K562 (cell line): ENCODE data around the gene HEY2. TPM values are rescaled to one million over a fixed set of nuclear protein-coding genes. Genes with fewer than 3 reads are reported as not detected.
A peak's percentile ranks its signal among the peaks of the same experiment; 100 is the strongest.

Experiments
- DDX20 ChIP-seq: fragments of 450-650 bp; IDR thresholded peaks from 2 replicates; pipeline ENCODE4 v1.6.1; 2016; ENCODE audit warnings: missing genetic modification characterization, low read depth, mild to moderate bottlenecking, missing compliant biosample characterization, moderate library complexity
- ETV5 ChIP-seq: sonication (generic); formaldehyde crosslinking; IDR thresholded peaks from 2 replicates; pipeline ENCODE4 v1.4.0; 2020; ENCODE audit warnings: low read depth, mild to moderate bottlenecking, missing genetic modification reagents
- ZBTB11 ChIP-seq, 3 experiments: fragments of 200-800 bp in 1 of 3; fragments of 250-450 bp in 1 of 3; fragments of 450-650 bp in 1 of 3; sonication (Bioruptor Pico) in 1 of 3; sonication (Bioruptor generic) in 1 of 3; formaldehyde crosslinking in 1 of 3; IDR thresholded peaks; 2 replicates each; pipeline versions ENCODE4 v1.6.1 to v1.8.0; 2016 to 2022; ENCODE audit warnings: mild to moderate bottlenecking in 2 of 3, missing genetic modification characterization in 2 of 3, missing compliant biosample characterization in 1 of 3, moderate library complexity in 1 of 3
- polyA plus RNA-seq, 8 experiments: library from polyadenylated mRNA; depleted of rRNA in 4 of 8; stranded (reverse) in 5 of 8; unstranded in 3 of 8; fragments of >200 nt; fragmentation: Nextera tagmentation in 2 of 8; fragmentation: Illumina TruSeq in 1 of 8; extraction: Ambion mirVana in 2 of 8; extraction: Trizol in 1 of 8; gene quantifications; 2 replicates each; pipeline versions ENCODE4 v1.2.1 to v1.2.3, GENCODE V29; 2011 to 2014; ENCODE audit warnings: inconsistent platforms in 1 of 8, missing spikeins in 1 of 8
- total RNA-seq, 7 experiments: library from RNA; depleted of rRNA in 6 of 7; stranded (reverse); fragments of >200 nt in 6 of 7; fragmentation: Illumina TruSeq in 2 of 7; extraction: Trizol in 2 of 7; gene quantifications; 2 replicates each; pipeline versions ENCODE4 v1.2.1 to v1.2.3, GENCODE V29; 2011 to 2021; ENCODE audit warnings: low replicate concordance in 1 of 7
- TF ChIP-seq, protein P1 (sequence below): fragments of 450-650 bp; formaldehyde crosslinking; IDR thresholded peaks from 2 replicates; pipeline ENCODE4 v1.4.0; 2020; ENCODE audit warnings: mild to moderate bottlenecking, mixed read lengths
- TF ChIP-seq, protein P2 (sequence below): sonication (generic); formaldehyde crosslinking; IDR thresholded peaks from 2 replicates; pipeline ENCODE4 v1.8.0; 2022; ENCODE audit warnings: mild to moderate bottlenecking, missing genetic modification reagents
- TF ChIP-seq, protein P3 (sequence below): fragments of 250-450 bp; sonication (Bioruptor Pico); IDR thresholded peaks from 2 replicates; pipeline ENCODE4 v1.8.0; 2021; ENCODE audit warnings: mild to moderate bottlenecking, moderate library complexity
- TF ChIP-seq, protein P4 (sequence below): sonication (generic); formaldehyde crosslinking; IDR thresholded peaks from 2 replicates; pipeline ENCODE4 v1.8.0; 2022; ENCODE audit warnings: mild to moderate bottlenecking, missing genetic modification reagents
- TF ChIP-seq, protein P5 (sequence below): IDR thresholded peaks from 2 replicates; pipeline ENCODE4 v1.6.1; 2011; ENCODE audit warnings: borderline replicate concordance, low read depth, mild to moderate bottlenecking, moderate library complexity, low read length; ENCODE audit not compliant: insufficient read depth, poor library complexity, severe bottlenecking

The HEY2 gene
- total and polyA plus RNA-seq, 9 of the 15 experiments (the other 6 are each of a cell fraction or from before 2014, with no cell fraction given) = 0.03 to 0.07 (median 0.06) TPM; not detected in 5

- peak in 1 of 3 experiments; percentile 42; a peak in 2 of 6 replicates for TF ChIP-seq ZBTB11 (CRISPR knock-in tag; IDR thresholded peaks at IDR 0.05)
- TF ChIP-seq, protein P1, sequence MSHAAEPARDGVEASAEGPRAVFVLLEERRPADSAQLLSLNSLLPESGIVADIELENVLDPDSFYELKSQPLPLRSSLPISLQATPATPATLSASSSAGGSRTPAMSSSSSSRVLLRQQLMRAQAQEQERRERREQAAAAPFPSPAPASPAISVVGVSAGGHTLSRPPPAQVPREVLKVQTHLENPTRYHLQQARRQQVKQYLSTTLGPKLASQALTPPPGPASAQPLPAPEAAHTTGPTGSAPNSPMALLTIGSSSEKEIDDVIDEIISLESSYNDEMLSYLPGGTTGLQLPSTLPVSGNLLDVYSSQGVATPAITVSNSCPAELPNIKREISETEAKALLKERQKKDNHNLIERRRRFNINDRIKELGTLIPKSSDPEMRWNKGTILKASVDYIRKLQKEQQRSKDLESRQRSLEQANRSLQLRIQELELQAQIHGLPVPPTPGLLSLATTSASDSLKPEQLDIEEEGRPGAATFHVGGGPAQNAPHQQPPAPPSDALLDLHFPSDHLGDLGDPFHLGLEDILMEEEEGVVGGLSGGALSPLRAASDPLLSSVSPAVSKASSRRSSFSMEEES = no peak
- TF ChIP-seq ETV5 (CRISPR knock-in tag) = no peak
- TF ChIP-seq, protein P2, sequence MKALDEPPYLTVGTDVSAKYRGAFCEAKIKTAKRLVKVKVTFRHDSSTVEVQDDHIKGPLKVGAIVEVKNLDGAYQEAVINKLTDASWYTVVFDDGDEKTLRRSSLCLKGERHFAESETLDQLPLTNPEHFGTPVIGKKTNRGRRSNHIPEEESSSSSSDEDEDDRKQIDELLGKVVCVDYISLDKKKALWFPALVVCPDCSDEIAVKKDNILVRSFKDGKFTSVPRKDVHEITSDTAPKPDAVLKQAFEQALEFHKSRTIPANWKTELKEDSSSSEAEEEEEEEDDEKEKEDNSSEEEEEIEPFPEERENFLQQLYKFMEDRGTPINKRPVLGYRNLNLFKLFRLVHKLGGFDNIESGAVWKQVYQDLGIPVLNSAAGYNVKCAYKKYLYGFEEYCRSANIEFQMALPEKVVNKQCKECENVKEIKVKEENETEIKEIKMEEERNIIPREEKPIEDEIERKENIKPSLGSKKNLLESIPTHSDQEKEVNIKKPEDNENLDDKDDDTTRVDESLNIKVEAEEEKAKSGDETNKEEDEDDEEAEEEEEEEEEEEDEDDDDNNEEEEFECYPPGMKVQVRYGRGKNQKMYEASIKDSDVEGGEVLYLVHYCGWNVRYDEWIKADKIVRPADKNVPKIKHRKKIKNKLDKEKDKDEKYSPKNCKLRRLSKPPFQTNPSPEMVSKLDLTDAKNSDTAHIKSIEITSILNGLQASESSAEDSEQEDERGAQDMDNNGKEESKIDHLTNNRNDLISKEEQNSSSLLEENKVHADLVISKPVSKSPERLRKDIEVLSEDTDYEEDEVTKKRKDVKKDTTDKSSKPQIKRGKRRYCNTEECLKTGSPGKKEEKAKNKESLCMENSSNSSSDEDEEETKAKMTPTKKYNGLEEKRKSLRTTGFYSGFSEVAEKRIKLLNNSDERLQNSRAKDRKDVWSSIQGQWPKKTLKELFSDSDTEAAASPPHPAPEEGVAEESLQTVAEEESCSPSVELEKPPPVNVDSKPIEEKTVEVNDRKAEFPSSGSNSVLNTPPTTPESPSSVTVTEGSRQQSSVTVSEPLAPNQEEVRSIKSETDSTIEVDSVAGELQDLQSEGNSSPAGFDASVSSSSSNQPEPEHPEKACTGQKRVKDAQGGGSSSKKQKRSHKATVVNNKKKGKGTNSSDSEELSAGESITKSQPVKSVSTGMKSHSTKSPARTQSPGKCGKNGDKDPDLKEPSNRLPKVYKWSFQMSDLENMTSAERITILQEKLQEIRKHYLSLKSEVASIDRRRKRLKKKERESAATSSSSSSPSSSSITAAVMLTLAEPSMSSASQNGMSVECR (CRISPR knock-in tag) = no peak
- TF ChIP-seq, protein P3, sequence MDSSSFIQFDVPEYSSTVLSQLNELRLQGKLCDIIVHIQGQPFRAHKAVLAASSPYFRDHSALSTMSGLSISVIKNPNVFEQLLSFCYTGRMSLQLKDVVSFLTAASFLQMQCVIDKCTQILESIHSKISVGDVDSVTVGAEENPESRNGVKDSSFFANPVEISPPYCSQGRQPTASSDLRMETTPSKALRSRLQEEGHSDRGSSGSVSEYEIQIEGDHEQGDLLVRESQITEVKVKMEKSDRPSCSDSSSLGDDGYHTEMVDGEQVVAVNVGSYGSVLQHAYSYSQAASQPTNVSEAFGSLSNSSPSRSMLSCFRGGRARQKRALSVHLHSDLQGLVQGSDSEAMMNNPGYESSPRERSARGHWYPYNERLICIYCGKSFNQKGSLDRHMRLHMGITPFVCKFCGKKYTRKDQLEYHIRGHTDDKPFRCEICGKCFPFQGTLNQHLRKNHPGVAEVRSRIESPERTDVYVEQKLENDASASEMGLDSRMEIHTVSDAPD (CRISPR knock-in tag) = no peak
- TF ChIP-seq, protein P4, sequence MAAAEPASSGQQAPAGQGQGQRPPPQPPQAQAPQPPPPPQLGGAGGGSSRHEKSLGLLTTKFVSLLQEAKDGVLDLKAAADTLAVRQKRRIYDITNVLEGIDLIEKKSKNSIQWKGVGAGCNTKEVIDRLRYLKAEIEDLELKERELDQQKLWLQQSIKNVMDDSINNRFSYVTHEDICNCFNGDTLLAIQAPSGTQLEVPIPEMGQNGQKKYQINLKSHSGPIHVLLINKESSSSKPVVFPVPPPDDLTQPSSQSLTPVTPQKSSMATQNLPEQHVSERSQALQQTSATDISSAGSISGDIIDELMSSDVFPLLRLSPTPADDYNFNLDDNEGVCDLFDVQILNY (CRISPR knock-in tag) = no peak
- TF ChIP-seq DDX20 (tag) = no peak
- TF ChIP-seq, protein P5, sequence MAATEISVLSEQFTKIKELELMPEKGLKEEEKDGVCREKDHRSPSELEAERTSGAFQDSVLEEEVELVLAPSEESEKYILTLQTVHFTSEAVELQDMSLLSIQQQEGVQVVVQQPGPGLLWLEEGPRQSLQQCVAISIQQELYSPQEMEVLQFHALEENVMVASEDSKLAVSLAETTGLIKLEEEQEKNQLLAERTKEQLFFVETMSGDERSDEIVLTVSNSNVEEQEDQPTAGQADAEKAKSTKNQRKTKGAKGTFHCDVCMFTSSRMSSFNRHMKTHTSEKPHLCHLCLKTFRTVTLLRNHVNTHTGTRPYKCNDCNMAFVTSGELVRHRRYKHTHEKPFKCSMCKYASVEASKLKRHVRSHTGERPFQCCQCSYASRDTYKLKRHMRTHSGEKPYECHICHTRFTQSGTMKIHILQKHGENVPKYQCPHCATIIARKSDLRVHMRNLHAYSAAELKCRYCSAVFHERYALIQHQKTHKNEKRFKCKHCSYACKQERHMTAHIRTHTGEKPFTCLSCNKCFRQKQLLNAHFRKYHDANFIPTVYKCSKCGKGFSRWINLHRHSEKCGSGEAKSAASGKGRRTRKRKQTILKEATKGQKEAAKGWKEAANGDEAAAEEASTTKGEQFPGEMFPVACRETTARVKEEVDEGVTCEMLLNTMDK = no peak
Observed at GRCh38 chr6:125779924-125780539, 30.6 kb downstream of the HEY2 start (continued).
